Smooth muscle cell (in vitro differentiated cells): ENCODE results near the gene RTCA. TPM values are rescaled to one million over a fixed set of nuclear protein-coding genes. Genes with fewer than 3 reads are reported as not detected.

Experiments used
- DNase-seq: peaks from one replicate; lab custom pipeline; 2025; ENCODE audit not compliant: unreplicated experiment; lab: John Stamatoyannopoulos, UW
- H2AFZ ChIP-seq: fragments of 200-600 bp; sonication (generic); 2 replicates; pipeline ENCODE4 v1.6.0; 2016; ENCODE audit warnings: antibody characterized with exemption, low read depth, mild to moderate bottlenecking
- H3F3A ChIP-seq: fragments of 200-600 bp; sonication (generic); 2 replicates; pipeline ENCODE4 v1.6.0; 2017; ENCODE audit warnings: antibody characterized with exemption, low read depth
- H3K27ac ChIP-seq: fragments of 200-600 bp; sonication (generic); 2 replicates; pipeline ENCODE4 v1.5.1; 2016; ENCODE audit warnings: low read depth, mild to moderate bottlenecking
- H3K27me3 ChIP-seq: fragments of 200-600 bp; sonication (generic); 2 replicates; pipeline ENCODE4 v1.6.1; 2016; ENCODE audit warnings: low read depth, mild to moderate bottlenecking
- H3K36me3 ChIP-seq: fragments of 200-600 bp; sonication (generic); 2 replicates; pipeline ENCODE4 v1.5.1; 2016; ENCODE audit warnings: low read depth
- H3K4me1 ChIP-seq: fragments of 200-600 bp; sonication (generic); 2 replicates; pipeline ENCODE4 v1.5.1; 2016; ENCODE audit warnings: low read depth
- H3K4me2 ChIP-seq: fragments of 200-600 bp; sonication (generic); 2 replicates; pipeline ENCODE4 v1.6.0; 2016; ENCODE audit warnings: mild to moderate bottlenecking
- H3K4me3 ChIP-seq: fragments of 200-600 bp; sonication (generic); 2 replicates; pipeline ENCODE4 v1.5.1; 2016; ENCODE audit warnings: mild to moderate bottlenecking
- H3K79me2 ChIP-seq: fragments of 200-600 bp; sonication (generic); 2 replicates; pipeline ENCODE4 v1.6.0; 2016; ENCODE audit warnings: low read depth, mild to moderate bottlenecking
- H3K9ac ChIP-seq: fragments of 200-600 bp; sonication (generic); 2 replicates; pipeline ENCODE4 v1.6.0; 2016; ENCODE audit warnings: low read depth
- H3K9me3 ChIP-seq: fragments of 200-600 bp; sonication (generic); replicated peaks from 2 replicates; pipeline ENCODE4 v1.5.1; 2016; ENCODE audit warnings: low read depth
- H4K20me1 ChIP-seq: fragments of 200-600 bp; sonication (generic); 2 replicates; pipeline ENCODE4 v1.6.0; 2016; ENCODE audit warnings: low read depth
- WGBS: methylation state at CpG from one replicate; pipeline ENCODE4 v1.1.7; 2016; ENCODE audit warnings: low lambda C conversion rate; 5-methylcytosine and 5-hydroxymethylcytosine counted together
- polyA plus RNA-seq: library from polyadenylated mRNA; unstranded; fragments of >200 nt; fragmentation: Nextera tagmentation; extraction: Ambion mirVana; gene quantifications from 2 replicates; pipeline ENCODE4 v1.2.1, GENCODE V29; 2016
- total RNA-seq: library from RNA; depleted of rRNA; stranded (reverse); fragments of >200 nt; gene quantifications from 2 replicates; pipeline ENCODE4 v1.2.3, GENCODE V29; 2014
- TF ChIP-seq, protein P1 (sequence below): fragments of 200-600 bp; sonication (generic); IDR thresholded peaks from 2 replicates; pipeline ENCODE4 v1.5.1; 2017; ENCODE audit warnings: borderline replicate concordance, mild to moderate bottlenecking, antibody characterized with exemption; ENCODE audit not compliant: insufficient read depth, poor library complexity, severe bottlenecking

Gene RTCA
- total and polyA plus RNA-seq, 2 experiments from 2014 or later = 51.7 to 67.5 TPM

GRCh38 chr1:100299521-100300222, 33.7 kb downstream of the RTCA start:
- no peaks in the 10 kb centered on the region for H3K79me2 ChIP-seq
- TF ChIP-seq, protein P1, sequence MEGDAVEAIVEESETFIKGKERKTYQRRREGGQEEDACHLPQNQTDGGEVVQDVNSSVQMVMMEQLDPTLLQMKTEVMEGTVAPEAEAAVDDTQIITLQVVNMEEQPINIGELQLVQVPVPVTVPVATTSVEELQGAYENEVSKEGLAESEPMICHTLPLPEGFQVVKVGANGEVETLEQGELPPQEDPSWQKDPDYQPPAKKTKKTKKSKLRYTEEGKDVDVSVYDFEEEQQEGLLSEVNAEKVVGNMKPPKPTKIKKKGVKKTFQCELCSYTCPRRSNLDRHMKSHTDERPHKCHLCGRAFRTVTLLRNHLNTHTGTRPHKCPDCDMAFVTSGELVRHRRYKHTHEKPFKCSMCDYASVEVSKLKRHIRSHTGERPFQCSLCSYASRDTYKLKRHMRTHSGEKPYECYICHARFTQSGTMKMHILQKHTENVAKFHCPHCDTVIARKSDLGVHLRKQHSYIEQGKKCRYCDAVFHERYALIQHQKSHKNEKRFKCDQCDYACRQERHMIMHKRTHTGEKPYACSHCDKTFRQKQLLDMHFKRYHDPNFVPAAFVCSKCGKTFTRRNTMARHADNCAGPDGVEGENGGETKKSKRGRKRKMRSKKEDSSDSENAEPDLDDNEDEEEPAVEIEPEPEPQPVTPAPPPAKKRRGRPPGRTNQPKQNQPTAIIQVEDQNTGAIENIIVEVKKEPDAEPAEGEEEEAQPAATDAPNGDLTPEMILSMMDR = no peak
- 69% methylated on average over 6 of the region's 6 CpGs for WGBS

DNA sequence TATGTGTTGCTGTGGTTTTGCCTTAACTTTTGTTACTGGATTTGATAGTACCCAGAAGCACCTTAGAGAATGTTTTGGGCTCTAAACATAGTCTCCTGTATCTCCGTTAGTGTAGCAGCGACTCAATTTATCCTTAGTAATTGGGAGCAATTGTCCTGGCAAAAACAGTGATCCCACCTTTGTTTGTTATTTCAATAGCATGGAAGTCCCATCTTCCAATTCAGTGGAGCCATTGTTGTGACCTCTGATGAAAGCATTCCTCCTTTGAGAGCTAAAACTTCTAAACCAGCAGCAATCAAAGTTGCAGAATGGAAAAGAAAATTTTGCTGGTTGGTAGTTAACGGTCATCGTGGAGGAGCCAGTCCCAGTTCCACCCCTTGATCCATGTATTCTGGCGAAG, 34.7 kb downstream of the RTCA start:
- no peak overlapping the region for H3K9ac ChIP-seq
- H3K4me2 ChIP-seq = no peak overlapping the region
- no peaks in the 10 kb centered on the region for H3K36me3 ChIP-seq
- H3K4me3 ChIP-seq = no peak overlapping the region
- no peaks in the 10 kb centered on the region for H3K79me2 ChIP-seq
- H4K20me1 ChIP-seq = no peaks in the 10 kb centered on the region
- TF ChIP-seq, protein P1 = no peak
- H2AFZ ChIP-seq = no peak overlapping the region
- H3K27ac ChIP-seq = no peak overlapping the region
- peaks cover 29% of the 10 kb centered on the region for H3K4me1 ChIP-seq
- 98% methylated on average over 5 of the region's 5 CpGs for WGBS
- DNase-seq = no peak
- H3K27me3 ChIP-seq = no peaks in the 10 kb centered on the region
- no peaks in the 10 kb centered on the region for H3K9me3 ChIP-seq
- no peaks in the 10 kb centered on the region for H3F3A ChIP-seq

More at GRCh38 chr1:100299521-100300222, 33.7 kb downstream of the RTCA start:
- Histone ChIP-seq H3K27me3 (no peaks in the 10 kb centered on the region), H3F3A (no peaks in the 10 kb centered on the region), H3K4me2 (no peak overlapping the region), H2AFZ (no peak overlapping the region), H3K9me3 (no peaks in the 10 kb centered on the region), H4K20me1 (no peaks in the 10 kb centered on the region), H3K27ac (no peak overlapping the region), H3K36me3 (no peaks in the 10 kb centered on the region), H3K4me1 (peaks cover 29% of the 10 kb centered on the region), H3K9ac (no peak overlapping the region), H3K4me3 (no peak overlapping the region)
- no peak for DNase-seq

GRCh38 chr1:100302739-100303138, 36.7 kb downstream of the RTCA start:
- H3K36me3 ChIP-seq = no peaks in the 10 kb centered on the region
- no peak overlapping the region for H3K4me2 ChIP-seq
- H3F3A ChIP-seq = no peaks in the 10 kb centered on the region
- H3K27me3 ChIP-seq = no peaks in the 10 kb centered on the region
- no peak overlapping the region for H3K9ac ChIP-seq
- WGBS = 88% methylated on average over 2 of the region's 2 CpGs
- no peaks in the 10 kb centered on the region for H3K79me2 ChIP-seq
- H3K4me3 ChIP-seq = no peak overlapping the region
- H3K4me1 ChIP-seq = peaks cover 29% of the 10 kb centered on the region
- DNase-seq = no peak
- no peaks in the 10 kb centered on the region for H3K9me3 ChIP-seq
- H3K27ac ChIP-seq = no peak overlapping the region
- TF ChIP-seq, protein P1 = no peak
- no peaks in the 10 kb centered on the region for H4K20me1 ChIP-seq
- H2AFZ ChIP-seq = no peak overlapping the region

- TF ChIP-seq, protein P1 = no peak
- Histone ChIP-seq H3K4me3 (no peak overlapping the region), H3K79me2 (no peaks in the 10 kb centered on the region), H4K20me1 (no peaks in the 10 kb centered on the region), H3K27me3 (no peaks in the 10 kb centered on the region), H3K4me2 (no peak overlapping the region), H3K4me1 (peaks cover 21% of the 10 kb centered on the region), H3K36me3 (no peaks in the 10 kb centered on the region), H3K27ac (no peak overlapping the region), H3K9me3 (no peaks in the 10 kb centered on the region), H2AFZ (no peak overlapping the region), H3F3A (no peaks in the 10 kb centered on the region), H3K9ac (no peak overlapping the region)
- DNase-seq = no peak
- WGBS = 74% methylated on average over 2 of the region's 2 CpGs
These were observed 38.2 kb downstream of the RTCA start for GRCh38 chr1:100304227-100304626.
